ENCODE results near the gene OR2AJ1. TPM values are rescaled to one million over a fixed set of nuclear protein-coding genes. Genes with fewer than 3 reads are reported as not detected.

OR2AJ1 gene
- total and polyA plus RNA-seq, 3 donors from 2014 or later, result 0.31 TPM; not detected in 2

GRCh38 chr1:247913786-247914185, 10.9 kb upstream of the OR2AJ1 start:
- H3K4me3 ChIP-seq, result no peak overlapping the region
- WGBS, 2 donors, result 76 to 87% methylated on average over 2 of the region's 2 CpGs
- intact Hi-C loops (cut with DNase I; ENCODE audit: low total_unique reads), result no loop called here
- H3K4me1 ChIP-seq, result no peaks in the 10 kb centered on the region
- TF ChIP-seq POLR2A (IDR thresholded peaks at IDR 0.05) (no peak), CTCF (IDR thresholded peaks at IDR 0.05) (no peak)
- no peak overlapping the region for H3K27ac ChIP-seq
- DNase-seq, result no peak
- no peaks in the 10 kb centered on the region for H3K27me3 ChIP-seq
- H3K36me3 ChIP-seq (ENCODE audit: low read depth, missing control alignments), result no peaks in the 10 kb centered on the region
- no peaks in the 10 kb centered on the region for H3K9me3 ChIP-seq

- Histone ChIP-seq H3K9me3 (no peaks in the 10 kb centered on the region), H3K27ac (no peak overlapping the region), H3K36me3 (ENCODE audit: low read depth, missing control alignments) (no peaks in the 10 kb centered on the region), H3K4me1 (no peaks in the 10 kb centered on the region), H3K27me3 (no peaks in the 10 kb centered on the region), H3K4me3 (no peak overlapping the region)
- DNase-seq, result no peak
- intact Hi-C loops (cut with DNase I; ENCODE audit: low total_unique reads), result no loop called here
- 50 to 52% methylated on average over 4 of the region's 4 CpGs for WGBS, 2 donors
- TF ChIP-seq POLR2A (IDR thresholded peaks at IDR 0.05) (no peak), CTCF (IDR thresholded peaks at IDR 0.05) (no peak)
These were observed 9.6 kb upstream of the OR2AJ1 start for GRCh38 chr1:247914941-247915662.

- no peaks in the 10 kb centered on the region for H3K27me3 ChIP-seq
- H3K4me1 ChIP-seq, result no peaks in the 10 kb centered on the region
- WGBS, 2 donors, result 43 to 95% methylated on average over 2 of the region's 2 CpGs
- DNase-seq, result no peak
- H3K9me3 ChIP-seq, result no peaks in the 10 kb centered on the region
- TF ChIP-seq CTCF (IDR thresholded peaks at IDR 0.05) (no peak), POLR2A (IDR thresholded peaks at IDR 0.05) (no peak)
- no peak within 1 kb of the TSS for H3K27ac ChIP-seq
- H3K36me3 ChIP-seq (ENCODE audit: low read depth, missing control alignments), result no peaks in the 10 kb centered on the region
- H3K4me3 ChIP-seq, result no peak within 1 kb of the TSS
- intact Hi-C loops (cut with DNase I; ENCODE audit: low total_unique reads), result no loop called here
These were observed 4.7 kb upstream of the OR2AJ1 start, which contains the start of gene OR2T8 for GRCh38 chr1:247919952-247920351. TSS of gene OR2T8 (plus strand) at chr1:247920252. CDS start at chr1:247921018, 766 bp downstream.

GRCh38 chr1:247923941-247924340, 748 bp upstream of the OR2AJ1 start:
- no peak for TF ChIP-seq CTCF (IDR thresholded peaks at IDR 0.05)
- TF ChIP-seq POLR2A (IDR thresholded peaks at IDR 0.05), result no peak
- no peak for DNase-seq
- Histone ChIP-seq H3K4me3 (no peak overlapping the region), H3K27me3 (no peaks in the 10 kb centered on the region), H3K9me3 (no peaks in the 10 kb centered on the region), H3K36me3 (ENCODE audit: low read depth, missing control alignments) (no peaks in the 10 kb centered on the region), H3K4me1 (no peaks in the 10 kb centered on the region), H3K27ac (no peak overlapping the region)
- intact Hi-C loops (cut with DNase I; ENCODE audit: low total_unique reads), result no loop called here
- WGBS, 2 donors, result 75% methylated on average over 3 of the region's 3 CpGs

GRCh38 chr1:247933989-247934388, 9.3 kb downstream of the OR2AJ1 start:
- no peak for DNase-seq
- intact Hi-C loops (cut with DNase I; ENCODE audit: low total_unique reads), result no loop called here
- 65 to 77% methylated on average over 8 of the region's 8 CpGs for WGBS, 2 donors
- H3K27me3 ChIP-seq, result no peaks in the 10 kb centered on the region
- no peaks in the 10 kb centered on the region for H3K9me3 ChIP-seq
- no peaks in the 10 kb centered on the region for H3K36me3 ChIP-seq (ENCODE audit: low read depth, missing control alignments)
- TF ChIP-seq POLR2A (IDR thresholded peaks at IDR 0.05) (no peak), CTCF (IDR thresholded peaks at IDR 0.05) (no peak)
- no peak overlapping the region for H3K4me3 ChIP-seq
- H3K4me1 ChIP-seq, result no peaks in the 10 kb centered on the region
- H3K27ac ChIP-seq, result no peak overlapping the region
